IMR-90 (cell line): ENCODE results near the gene PLXNA3. TPM values are rescaled to one million over a fixed set of nuclear protein-coding genes. Genes with fewer than 3 reads are reported as not detected.

Experiments
- ATAC-seq: fragments of 200-7000 bp; cut with Tn5 transposase; 2 replicates; pipeline ENCODE4 v1.9.1; 2020; ENCODE audit warnings: low read depth, mild to moderate bottlenecking, moderate library complexity
- BruUV-seq: library from RNA; stranded (reverse); fragments of 400-500 nt; replicated peaks from 2 replicates; lab custom pipeline; 2021; lab: Mats Ljungman, UMichigan
- CTCF ChIA-PET: fragments of 300-600 bp; formaldehyde crosslinking; extraction: SDS; loops from one replicate; lab custom pipeline; 2021; ENCODE audit warnings: antibody characterized with exemption; lab: Yijun Ruan, JAX
- POLR2A ChIA-PET: fragments of 300-600 bp; sonication (Branson Sonifier 250); formaldehyde crosslinking; loops from one replicate; lab custom pipeline; 2022; ENCODE audit warnings: antibody characterized with exemption; ENCODE audit not compliant: unreplicated experiment; lab: Charles Lee
- DNase-seq: peaks from one replicate; pipeline ENCODE4 v3.0.0; 2013
- H2AFZ ChIP-seq: replicated peaks from 2 replicates; pipeline ENCODE3; 2013; ENCODE audit warnings: low read length, mild to moderate bottlenecking; ENCODE audit not compliant: poor library complexity
- H2AK5ac ChIP-seq: 2 replicates; pipeline ENCODE4 v1.6.1; 2013; ENCODE audit warnings: low read depth, low read length, inconsistent platforms
- H2AK9ac ChIP-seq: replicated peaks from 2 replicates; pipeline ENCODE3; 2013; ENCODE audit warnings: mild to moderate bottlenecking, low read depth, low read length, moderate library complexity; ENCODE audit not compliant: poor library complexity
- H2BK120ac ChIP-seq: 2 replicates; pipeline ENCODE4 v1.6.1; 2013; ENCODE audit warnings: low read depth, low read length, inconsistent platforms
- H2BK15ac ChIP-seq: 3 replicates; pipeline ENCODE4 v1.6.1; 2013; ENCODE audit warnings: low read depth, low read length, inconsistent platforms
- H2BK20ac ChIP-seq: 2 replicates; pipeline ENCODE4 v1.6.1; 2013; ENCODE audit warnings: low read depth, mild to moderate bottlenecking, inconsistent platforms, low read length, moderate library complexity
- H2BK5ac ChIP-seq: 2 replicates; pipeline ENCODE4 v1.6.1; 2013; ENCODE audit warnings: mild to moderate bottlenecking, low read depth, low read length, inconsistent platforms; ENCODE audit not compliant: poor library complexity, severe bottlenecking
- H3K14ac ChIP-seq: replicated peaks from 2 replicates; pipeline ENCODE4 v1.6.1; 2013; ENCODE audit warnings: low read depth, low read length, inconsistent platforms
- H3K18ac ChIP-seq: 2 replicates; pipeline ENCODE4 v1.6.1; 2013; ENCODE audit warnings: low read depth, low read length, control low read depth
- H3K23ac ChIP-seq: 2 replicates; pipeline ENCODE4 v1.6.1; 2013; ENCODE audit warnings: low read depth, low read length, inconsistent platforms
- H3K27ac ChIP-seq: 2 replicates; pipeline ENCODE4 v1.5.1; 2013; ENCODE audit warnings: mild to moderate bottlenecking, control low read depth, low read length; ENCODE audit not compliant: insufficient read depth
- H3K27me3 ChIP-seq: 2 replicates; pipeline ENCODE4 v1.6.1; 2013; ENCODE audit warnings: low read length; ENCODE audit not compliant: control insufficient read depth, insufficient read depth
- H3K36me3 ChIP-seq: 2 replicates; pipeline ENCODE4 v1.6.1; 2013; ENCODE audit warnings: low read length, mixed read lengths; ENCODE audit not compliant: control insufficient read depth, insufficient read depth
- H3K4ac ChIP-seq: 2 replicates; pipeline ENCODE4 v1.6.1; 2013; ENCODE audit warnings: low read depth, low read length, inconsistent platforms
- H3K4me1 ChIP-seq: 2 replicates; pipeline ENCODE4 v1.6.1; 2013; ENCODE audit warnings: low read length, mixed read lengths; ENCODE audit not compliant: control insufficient read depth, insufficient read depth
- H3K4me2 ChIP-seq: 2 replicates; pipeline ENCODE4 v1.6.1; 2013; ENCODE audit warnings: low read depth, mild to moderate bottlenecking, control low read depth, low read length, moderate library complexity
- H3K4me3 ChIP-seq: 2 replicates; pipeline ENCODE4 v1.5.1; 2013; ENCODE audit warnings: low read depth, mild to moderate bottlenecking, control low read depth, low read length, moderate library complexity; ENCODE audit not compliant: insufficient read depth
- H3K56ac ChIP-seq: 2 replicates; pipeline ENCODE4 v1.6.1; 2013; ENCODE audit warnings: low read length, inconsistent platforms; ENCODE audit not compliant: insufficient read depth; ENCODE audit errors: extremely low read depth
- H3K79me1 ChIP-seq, 2 experiments: 2 replicates each; pipeline ENCODE4 v1.6.1; 2013; ENCODE audit warnings: low read length in 2 of 2, inconsistent platforms in 1 of 2, low read depth in 1 of 2
- H3K9ac ChIP-seq: 2 replicates; pipeline ENCODE4 v1.6.1; 2013; ENCODE audit warnings: low read depth, low read length, control low read depth
- H3K9me1 ChIP-seq: 2 replicates; pipeline ENCODE4 v1.6.1; 2013; ENCODE audit warnings: low read length, inconsistent platforms; ENCODE audit not compliant: insufficient read depth
- H3K9me3 ChIP-seq: 2 replicates; pipeline ENCODE4 v1.6.1; 2013; ENCODE audit warnings: low read length; ENCODE audit not compliant: control insufficient read depth, insufficient read depth
- H4K20me1 ChIP-seq: 2 replicates; pipeline ENCODE4 v1.6.1; 2013; ENCODE audit warnings: low read length, inconsistent platforms; ENCODE audit not compliant: insufficient read depth
- H4K5ac ChIP-seq: 2 replicates; pipeline ENCODE4 v1.6.1; 2013; ENCODE audit warnings: mild to moderate bottlenecking, low read depth, low read length, control low read depth
- H4K8ac ChIP-seq, 2 experiments: 2 replicates each; pipeline ENCODE4 v1.6.1; 2013; ENCODE audit warnings: low read depth in 2 of 2, low read length in 2 of 2, control low read depth in 1 of 2, inconsistent platforms in 1 of 2
- H4K91ac ChIP-seq: 2 replicates; pipeline ENCODE4 v1.6.1; 2013; ENCODE audit warnings: low read depth, low read length, inconsistent platforms; ENCODE audit not compliant: insufficient read depth
- BHLHE40 ChIP-seq: fragments of 150-350 bp; IDR thresholded peaks from 2 replicates; pipeline ENCODE4 v1.6.1; 2016; ENCODE audit warnings: mild to moderate bottlenecking, low read depth, low read length
- MAZ ChIP-seq: IDR thresholded peaks from 2 replicates; pipeline ENCODE4 v1.6.1; 2012; ENCODE audit warnings: low read depth, mild to moderate bottlenecking, low read length, improper control_type of control experiment, moderate library complexity, borderline replicate concordance
- RCOR1 ChIP-seq: IDR thresholded peaks from 2 replicates; pipeline ENCODE4 v1.6.1; 2012; ENCODE audit warnings: mild to moderate bottlenecking, low read length, improper control_type of control experiment; ENCODE audit not compliant: insufficient replicate concordance
- WGBS, 2 experiments: methylation state at CpG; one replicate each; pipeline versions ENCODE4 v1.1.5 to v1.1.7; 2013; ENCODE audit warnings: missing lambda C conversion rate in 2 of 2; ENCODE audit not compliant: insufficient read length in 1 of 2; ENCODE audit errors: extremely low coverage in 2 of 2; 5-methylcytosine and 5-hydroxymethylcytosine counted together
- dilution Hi-C: fragments of 300-500 bp; cut with HindIII; formaldehyde crosslinking; loops from one replicate; pipeline ENCODE4 v1.14.3; 2018; ENCODE audit warnings: low sequenced_read_pairs; ENCODE audit not compliant: unreplicated experiment
- in situ Hi-C: fragments of 300-500 bp; cut with MboI; formaldehyde crosslinking; loops from 3 replicates; pipeline ENCODE4 v1.14.3; 2019; ENCODE audit warnings: low sequenced_read_pairs, inconsistent platforms, mixed read lengths
- intact Hi-C: fragments of 100-400 bp; cut with micrococcal nuclease; formaldehyde crosslinking; loops from 2 replicates; pipeline ENCODE4 v1.10.0; 2022
- polyA plus RNA-seq, 3 experiments: library from polyadenylated mRNA; depleted of rRNA; stranded (reverse); fragments of >200 nt; gene quantifications; 2 replicates each; pipeline ENCODE4 v1.2.3, GENCODE V29; 2012; ENCODE audit warnings: low replicate concordance in 1 of 3
- total RNA-seq: library from RNA; depleted of rRNA; stranded (reverse); fragments of >200 nt; gene quantifications from 2 replicates; pipeline ENCODE4 v1.2.3, GENCODE V29; 2012
- TF ChIP-seq, protein P1 (sequence below): fragments of 150-350 bp; IDR thresholded peaks from 2 replicates; pipeline ENCODE4 v1.6.1; 2017; ENCODE audit warnings: mild to moderate bottlenecking, antibody characterized with exemption, low read length, low read depth

Gene PLXNA3
- total and polyA plus RNA-seq, 2 of the 4 experiments (the other 2 are of a cell fraction): 4.3 to 111 TPM

DNA sequence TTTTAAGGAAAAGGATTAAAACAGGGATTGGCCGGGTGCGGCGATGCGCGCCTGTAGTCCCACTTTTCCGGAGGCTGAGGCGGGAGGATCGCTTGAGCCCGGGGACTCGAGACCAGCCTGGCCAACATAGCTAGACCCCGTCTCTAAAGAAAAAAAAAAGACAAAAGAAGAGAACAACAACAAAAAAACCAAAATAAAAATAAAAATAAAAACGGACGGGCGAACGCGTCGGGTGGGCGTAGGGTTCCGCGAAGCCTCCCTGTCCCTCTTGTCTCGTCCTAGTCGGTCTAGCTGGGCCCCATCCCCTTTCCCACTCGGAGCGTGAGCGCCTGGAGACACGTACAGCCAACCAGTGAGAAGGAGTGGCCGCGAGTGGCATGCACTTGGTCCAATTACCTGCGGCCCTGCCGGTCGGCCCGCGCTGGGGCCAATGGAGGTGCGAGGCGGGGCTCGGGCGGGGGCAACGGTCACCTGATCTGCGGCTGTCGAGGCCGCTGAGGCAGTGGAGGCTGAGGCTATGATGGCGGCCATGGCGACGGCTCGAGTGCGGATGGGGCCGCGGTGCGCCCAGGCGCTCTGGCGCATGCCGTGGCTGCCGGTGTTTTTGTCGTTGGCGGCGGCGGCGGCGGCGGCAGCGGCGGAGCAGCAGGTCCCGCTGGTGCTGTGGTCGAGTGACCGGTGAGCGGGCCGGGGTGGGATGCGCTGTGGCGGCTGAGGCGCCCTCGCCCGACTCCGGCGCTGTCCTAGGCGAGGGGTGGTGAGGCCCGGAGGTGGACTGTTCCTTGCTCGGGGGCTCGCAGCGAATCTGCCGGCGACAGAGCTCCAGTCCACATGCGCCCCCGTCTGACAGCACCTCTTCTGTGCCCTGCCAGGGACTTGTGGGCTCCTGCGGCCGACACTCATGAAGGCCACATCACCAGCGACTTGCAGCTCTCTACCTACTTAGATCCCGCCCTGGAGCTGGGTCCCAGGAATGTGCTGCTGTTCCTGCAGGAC, 29.6 kb upstream of the PLXNA3 start, which contains the start of gene ATP6AP1:
Gene ATP6AP1, plus strand, starts transcription at position 502 of the 996 bp plus-strand sequence. Its CDS starts 16 bp downstream, at position 518.
- peak within 1 kb of the TSS; percentile 92 for H2AFZ ChIP-seq
- H2BK5ac ChIP-seq: peak within 1 kb of the TSS; percentile 37
- H2BK120ac ChIP-seq: no peak within 1 kb of the TSS
- POLR2A ChIA-PET: interaction anchor here (0.7 kb wide), 1 partner anchor 82 kb away, joined by 3 read pairs; no protein-coding TSS in a partner anchor
- H3K4me2 ChIP-seq: peak within 1 kb of the TSS; percentile 91
- peaks cover 2% of the 10 kb centered on the region; the same call in 1 of the 2 replicates for H3K4me1 ChIP-seq
- peak within 1 kb of the TSS; percentile 70 to 84 for H4K8ac ChIP-seq
- dilution Hi-C loops (no loop called here), intact Hi-C loops (no loop called here), in situ Hi-C loops (no loop called here)
- H3K56ac ChIP-seq: no peak within 1 kb of the TSS
- 0 out of 3 replicates have a peak within 1 kb of the TSS, but pooled peaks have one; percentile 13 for H2BK15ac ChIP-seq
- no peak within 1 kb of the TSS for H4K91ac ChIP-seq
- H3K4ac ChIP-seq: peak within 1 kb of the TSS; percentile 67
- ATAC-seq (peak; percentile 99), DNase-seq (peak; percentile 92)
- CTCF ChIA-PET: interaction anchor here (1.2 kb wide), 1 partner anchor 14 kb away, joined by 6 read pairs; no protein-coding TSS in a partner anchor
- H2AK9ac ChIP-seq: peak within 1 kb of the TSS; percentile 83
- H3K14ac ChIP-seq: peak within 1 kb of the TSS; percentile 46; the same call in 1 of the 2 replicates
- H3K36me3 ChIP-seq: peaks cover 13% of the 10 kb centered on the region; the same call in 1 of the 2 replicates
- H4K5ac ChIP-seq: peak within 1 kb of the TSS; percentile 69
- H2BK20ac ChIP-seq: no peak within 1 kb of the TSS
- peaks cover 3% of the 10 kb centered on the region; the same call in 1 of the 2 replicates for H3K9me1 ChIP-seq
- H3K9ac ChIP-seq: peak within 1 kb of the TSS; percentile 72
- peak; percentile 74; the same call in 1 of the 2 replicates for TF ChIP-seq MAZ
- TF ChIP-seq BHLHE40: peak; percentile 37; the same call in 1 of the 2 replicates
- no peak for TF ChIP-seq RCOR1
- TF ChIP-seq, protein P1, sequence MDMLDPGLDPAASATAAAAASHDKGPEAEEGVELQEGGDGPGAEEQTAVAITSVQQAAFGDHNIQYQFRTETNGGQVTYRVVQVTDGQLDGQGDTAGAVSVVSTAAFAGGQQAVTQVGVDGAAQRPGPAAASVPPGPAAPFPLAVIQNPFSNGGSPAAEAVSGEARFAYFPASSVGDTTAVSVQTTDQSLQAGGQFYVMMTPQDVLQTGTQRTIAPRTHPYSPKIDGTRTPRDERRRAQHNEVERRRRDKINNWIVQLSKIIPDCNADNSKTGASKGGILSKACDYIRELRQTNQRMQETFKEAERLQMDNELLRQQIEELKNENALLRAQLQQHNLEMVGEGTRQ: peak; percentile 83
- no peaks in the 10 kb centered on the region for H3K9me3 ChIP-seq
- no peaks in the 10 kb centered on the region for H3K27me3 ChIP-seq
- H3K18ac ChIP-seq: no peak within 1 kb of the TSS
- BruUV-seq: no TSS peak
- peaks cover 7 to 22% of the 10 kb centered on the region in 2 experiments for H3K79me1 ChIP-seq
- WGBS, 2 experiments: 52% methylated on average over 53 of the region's 87 CpGs; no CpG with 5 or more reads in 1 of the 2 experiments
- H3K4me3 ChIP-seq: peak within 1 kb of the TSS; percentile 78
- peak within 1 kb of the TSS; percentile 80; the same call in 1 of the 2 replicates for H2AK5ac ChIP-seq
- H4K20me1 ChIP-seq: peaks cover 7% of the 10 kb centered on the region
- H3K27ac ChIP-seq: peak within 1 kb of the TSS; percentile 50
- no peak within 1 kb of the TSS for H3K23ac ChIP-seq
